HG03159 (cell line): ENCODE measurements around the gene PNPLA6.
A peak's percentile ranks its signal among the peaks of the same experiment; 100 is the strongest.

ENCODE experiments used
- ATAC-seq: cut with Tn5 transposase; IDR thresholded peaks from one replicate; pipeline ENCODE4 v1.9.1; 2021; ENCODE audit warnings: mild to moderate bottlenecking, moderate library complexity; ENCODE audit not compliant: unreplicated experiment

The PNPLA6 gene

DNA sequence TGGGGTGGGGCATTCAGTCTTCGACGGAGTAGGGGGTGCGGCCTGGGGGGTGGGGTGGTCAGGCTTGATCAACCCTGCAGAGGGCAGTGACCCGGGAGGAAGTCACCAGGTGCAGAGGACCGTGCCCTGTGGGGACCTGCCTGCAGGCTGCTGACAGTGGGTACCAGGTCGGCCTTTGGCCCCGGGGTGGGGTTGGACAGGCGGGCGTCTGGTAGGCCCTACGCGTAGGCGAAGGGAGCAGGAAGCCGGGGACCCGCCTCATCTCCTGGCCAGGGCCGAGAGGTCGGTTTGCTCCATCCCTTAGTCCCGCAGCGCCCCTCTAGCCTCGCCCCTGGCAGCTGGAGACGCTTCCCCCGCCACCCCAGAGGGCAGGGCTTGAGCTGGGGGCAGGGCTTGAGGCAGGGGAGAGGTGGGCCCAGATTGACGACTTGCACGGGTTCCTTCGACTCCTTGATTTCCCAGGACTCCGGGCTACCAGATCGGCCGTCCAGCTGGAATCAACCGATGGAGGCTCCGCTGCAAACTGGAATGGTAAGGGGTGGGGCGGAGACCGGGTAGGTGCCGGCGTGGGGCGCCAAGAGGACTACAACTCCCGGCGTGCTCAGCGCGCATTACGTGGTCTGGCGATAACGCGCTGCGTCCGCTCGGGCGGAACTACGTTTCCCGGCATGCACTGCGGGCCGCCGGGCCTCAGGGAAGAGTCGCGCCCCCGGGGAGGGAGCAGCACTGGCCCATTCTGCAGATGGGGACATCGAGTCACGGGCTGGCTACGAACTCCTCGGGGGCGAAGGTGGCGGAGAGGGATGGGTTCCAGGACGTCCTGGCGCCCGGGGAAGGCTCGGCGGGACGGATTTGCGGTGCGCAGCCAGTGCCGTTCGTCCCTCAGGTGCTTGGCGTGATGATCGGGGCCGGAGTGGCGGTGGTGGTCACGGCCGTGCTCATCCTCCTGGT is at the start of gene PNPLA6:
PNPLA6 (plus strand) TSS at position 671 of the 951 bp plus-strand sequence; CDS start at position 743, 72 bp downstream.
- ATAC-seq = peak; percentile 60

DNA sequence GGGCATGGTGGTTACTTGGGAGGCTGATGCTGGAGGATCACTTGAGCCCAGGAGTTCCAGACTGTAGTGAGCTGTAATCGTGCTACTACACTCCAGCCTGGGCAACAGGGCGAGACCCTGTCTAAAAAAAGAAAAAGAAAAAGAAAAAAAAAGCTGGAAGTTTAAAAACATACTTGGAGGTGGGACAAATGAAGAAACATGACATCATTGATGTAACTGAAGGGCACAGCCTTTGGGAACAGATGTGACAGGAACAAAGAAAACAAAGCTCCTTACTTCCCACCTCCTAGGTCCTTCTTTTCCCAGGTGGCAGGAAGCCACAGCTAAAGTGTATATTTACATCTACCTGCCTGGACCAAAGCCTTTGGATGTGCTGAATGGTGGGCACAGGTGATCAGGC is 48.6 kb upstream of the PNPLA6 start:
- no peak for ATAC-seq

DNA sequence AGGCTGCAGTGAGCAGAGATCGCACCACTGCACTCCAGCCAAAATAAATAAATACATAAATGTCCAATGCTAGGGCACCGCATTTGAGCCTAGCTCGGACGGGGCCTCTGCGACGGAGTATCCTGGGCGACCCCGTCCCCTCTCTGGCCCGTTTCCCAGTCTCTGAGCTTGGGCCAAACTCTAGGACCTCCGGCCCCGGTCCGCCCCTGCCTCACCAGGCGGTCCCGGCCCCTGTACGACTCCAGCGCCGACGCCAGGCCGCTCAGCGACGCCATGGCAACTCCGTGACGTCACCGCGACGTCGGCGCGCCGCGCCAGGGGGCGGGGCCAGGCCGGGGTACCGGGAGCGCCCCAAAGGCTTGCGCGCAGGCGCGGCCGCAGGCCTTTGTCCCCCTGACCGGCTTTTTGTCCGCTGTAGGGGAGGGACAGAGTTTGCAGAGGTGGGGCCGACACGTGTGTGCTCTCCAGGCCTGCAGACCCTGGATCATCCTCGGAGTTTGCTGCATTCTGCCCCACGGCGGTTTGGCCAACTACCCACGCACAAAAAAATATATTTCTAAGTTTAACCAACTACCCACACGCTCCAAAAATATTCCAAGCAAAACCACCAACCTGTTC is 46.7 kb upstream of the PNPLA6 start, which contains the start of gene PEX11G:
PEX11G (minus strand) TSS at position 300 of the 618 bp plus-strand sequence; CDS start at position 275, 25 bp downstream.
- no peak for ATAC-seq

DNA sequence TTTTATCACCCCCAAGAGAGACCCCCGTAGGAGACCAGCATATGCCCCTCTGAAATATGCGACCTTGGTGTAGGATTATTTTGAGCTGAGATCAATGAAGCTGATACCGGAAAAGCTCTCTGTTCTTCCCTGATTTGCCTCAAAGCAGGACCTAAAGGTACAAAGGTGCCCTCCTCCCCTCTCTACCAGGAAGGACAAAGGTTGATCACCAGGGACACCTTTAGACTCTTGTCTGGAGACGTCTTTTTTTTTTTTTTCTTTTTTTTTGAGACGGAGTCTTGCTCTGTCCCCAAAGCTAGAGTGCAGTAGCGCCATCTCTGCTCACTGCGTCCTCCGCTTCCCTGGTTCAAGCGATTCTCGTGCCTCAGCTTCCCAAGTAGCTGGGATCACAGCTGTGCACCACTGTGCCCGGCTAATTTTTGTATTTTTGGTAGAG is 45.9 kb upstream of the PNPLA6 start:
- ATAC-seq = no peak

DNA sequence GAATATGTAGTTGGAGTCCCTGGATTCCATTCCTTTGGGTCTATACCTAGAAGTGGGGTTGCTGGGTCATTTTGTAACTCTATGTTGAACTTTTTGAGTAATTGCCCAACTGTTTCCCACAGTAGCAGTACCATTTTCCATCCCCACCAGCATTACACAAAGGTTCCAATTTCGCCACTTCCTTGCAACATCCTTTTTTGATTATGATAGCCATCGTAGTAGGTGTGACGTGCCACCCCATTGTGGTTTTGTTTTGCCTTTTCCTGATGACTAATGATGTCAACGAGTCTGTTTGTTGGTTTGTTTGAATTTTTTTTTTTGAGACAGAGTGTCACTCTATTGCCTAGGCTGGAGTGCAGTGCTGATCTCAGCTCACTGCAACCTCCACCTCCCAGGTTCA is 43.4 kb upstream of the PNPLA6 start:
- ATAC-seq = no peak

DNA sequence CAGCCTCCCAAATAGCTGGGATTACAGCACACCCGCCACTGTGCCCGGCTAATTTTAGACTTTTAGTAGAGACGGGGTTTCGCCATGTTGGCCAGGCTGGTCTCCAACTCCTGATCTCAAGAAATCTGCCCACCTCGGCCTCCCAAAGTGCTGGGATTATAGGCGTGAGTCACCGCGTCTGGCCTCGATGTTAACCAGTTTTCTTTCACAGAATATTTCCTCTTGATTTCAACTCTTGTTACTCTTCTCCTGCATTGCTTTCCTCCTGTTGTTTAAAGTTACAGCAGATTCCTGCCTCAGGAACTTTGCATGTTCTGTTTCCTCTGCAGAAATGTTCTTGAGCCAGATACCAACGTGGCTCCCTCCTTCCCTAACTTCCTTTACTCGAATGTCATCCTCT is 43.0 kb upstream of the PNPLA6 start:
- no peak for ATAC-seq

DNA sequence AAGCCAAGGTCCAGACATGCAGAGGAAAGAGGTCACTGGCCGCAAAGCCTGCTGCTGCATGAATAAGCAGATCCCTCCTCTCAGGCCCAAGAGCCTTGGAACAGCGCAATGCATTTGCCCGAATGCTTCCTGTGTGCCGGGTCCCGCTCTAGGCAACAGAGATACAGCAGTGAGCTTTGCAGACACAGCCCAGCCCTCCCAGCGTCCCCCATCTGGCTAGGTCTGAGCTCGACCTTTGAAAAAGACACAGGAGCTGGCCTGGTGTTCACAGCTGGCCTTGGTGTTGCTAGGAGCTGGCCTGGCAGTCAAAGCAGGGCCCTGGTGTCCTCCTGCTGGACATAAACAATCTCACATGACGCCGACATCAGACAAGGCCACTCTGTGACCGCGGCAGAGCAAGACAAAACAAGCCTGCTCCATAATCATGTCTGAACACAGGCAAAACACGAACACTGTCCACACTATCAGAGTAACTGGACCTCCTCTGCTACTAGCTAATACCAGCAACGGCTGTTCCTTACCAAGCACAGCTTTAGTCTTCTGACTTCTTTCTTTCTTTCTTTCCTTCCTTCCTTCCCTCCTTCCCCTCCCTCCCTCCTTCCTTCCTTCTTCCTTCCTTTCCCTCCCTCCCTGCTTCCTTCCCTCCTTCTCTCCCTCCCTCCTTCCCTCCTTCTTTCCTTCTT is 41.0 kb upstream of the PNPLA6 start:
- ATAC-seq = no peak

DNA sequence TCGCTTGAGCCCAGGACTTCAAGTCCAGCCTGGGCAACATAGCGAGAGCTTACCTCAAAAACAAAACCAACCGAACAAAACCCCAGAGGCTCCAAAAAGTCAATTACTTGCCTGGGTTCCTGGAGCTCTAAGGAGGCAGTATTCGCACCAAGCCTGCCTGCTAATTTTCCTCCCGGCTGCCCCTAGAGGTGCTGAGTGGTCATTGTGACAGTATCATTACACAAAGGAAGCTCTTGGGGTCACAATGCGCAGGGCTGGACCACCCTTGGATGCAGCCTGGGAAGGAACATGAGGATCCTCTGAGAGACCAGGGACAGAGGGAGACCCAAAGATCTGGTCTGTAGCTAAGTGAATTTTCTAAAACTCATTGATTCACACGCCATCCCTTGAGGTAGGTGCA is 38.2 kb upstream of the PNPLA6 start:
- ATAC-seq = no peak

DNA sequence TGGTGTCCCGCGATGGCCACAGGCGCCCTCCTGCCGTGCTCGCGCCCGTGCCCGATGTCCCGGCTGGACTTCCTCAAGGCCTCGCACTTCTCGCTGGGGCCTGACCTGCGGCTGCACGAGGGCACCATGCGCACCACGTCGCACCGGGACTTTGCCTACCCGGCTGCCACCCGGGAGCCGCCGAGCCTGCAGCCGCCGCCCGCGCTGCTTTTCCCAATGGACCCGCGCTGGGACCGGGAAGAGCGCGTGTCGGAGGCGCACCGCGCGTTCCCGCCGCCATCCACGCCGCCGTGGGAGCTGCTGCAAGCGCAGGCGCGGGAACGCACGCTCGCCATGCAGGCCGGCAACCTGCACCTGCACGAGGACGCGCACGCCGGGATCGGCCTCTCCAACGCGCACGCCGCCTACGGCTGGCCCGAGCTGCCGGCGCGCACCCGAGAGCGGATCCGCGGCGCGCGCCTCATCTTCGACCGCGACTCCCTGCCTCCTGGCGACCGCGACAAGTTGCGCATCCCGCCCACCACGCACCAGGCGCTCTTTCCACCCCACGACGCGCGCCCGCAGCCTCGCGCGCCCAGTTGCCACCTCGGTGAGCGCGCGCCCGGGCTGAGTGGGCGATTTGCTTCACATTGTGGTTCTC is 34.6 kb upstream of the PNPLA6 start:
- no peak for ATAC-seq

DNA sequence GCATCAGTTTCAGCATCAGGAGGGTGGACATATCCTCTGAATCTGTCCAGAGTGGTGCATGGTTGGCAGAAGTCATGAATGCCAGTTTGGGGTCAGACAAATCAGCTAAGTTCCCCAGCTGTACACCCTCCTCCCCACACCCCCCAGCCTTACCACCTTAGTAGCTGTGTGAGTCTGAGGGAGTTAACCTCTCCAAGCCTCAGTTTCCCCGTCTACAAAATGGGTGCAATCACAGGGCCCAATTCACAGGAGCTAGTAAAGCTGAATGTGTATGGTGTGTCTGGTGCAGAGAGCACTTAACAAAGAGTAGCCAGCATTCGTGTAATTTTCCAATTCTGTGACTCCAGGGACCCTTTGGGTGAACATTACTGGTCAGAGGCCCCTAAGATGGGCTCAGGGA is 33.0 kb upstream of the PNPLA6 start:
- no peak for ATAC-seq

DNA sequence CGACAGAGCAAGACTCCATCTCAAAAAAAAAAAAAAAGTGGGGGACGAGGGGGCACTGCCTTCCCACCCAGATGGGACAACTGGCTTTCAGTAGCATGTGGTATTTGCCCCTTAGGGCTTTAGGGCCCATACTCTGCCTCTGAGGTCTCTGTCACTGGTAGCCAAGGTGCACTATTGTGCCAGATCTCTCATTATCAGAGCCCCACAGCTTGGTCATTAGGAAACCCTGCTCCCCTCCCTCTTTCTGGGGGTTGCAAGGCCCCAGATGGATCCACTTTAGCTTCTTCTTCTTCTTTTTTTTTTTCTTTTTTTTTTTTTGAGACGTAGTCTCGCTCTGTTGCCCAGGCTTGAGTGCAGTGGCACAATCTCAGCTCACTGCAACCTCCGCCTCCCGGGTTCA is 30.8 kb upstream of the PNPLA6 start:
- no peak for ATAC-seq

DNA sequence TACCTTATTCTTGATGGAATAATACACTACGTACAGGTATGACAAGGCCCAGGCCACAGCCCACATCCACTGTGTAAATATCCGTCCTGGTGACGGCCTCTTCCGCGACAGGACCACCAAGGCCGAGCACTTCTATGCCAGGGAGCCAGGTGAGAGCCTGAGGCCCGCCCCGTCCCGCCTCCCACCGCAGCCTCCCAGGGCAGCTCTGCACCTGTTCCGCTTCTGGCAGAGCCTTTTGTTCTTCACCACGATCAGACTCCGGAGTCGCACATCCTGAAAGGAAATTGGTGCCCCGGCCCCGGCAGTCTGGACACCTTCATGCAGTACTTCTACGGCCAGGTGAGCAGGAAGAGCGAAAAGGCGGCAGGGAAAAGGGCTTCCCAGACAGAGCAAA is 30.2 kb upstream of the PNPLA6 start:
- ATAC-seq = no peak

DNA sequence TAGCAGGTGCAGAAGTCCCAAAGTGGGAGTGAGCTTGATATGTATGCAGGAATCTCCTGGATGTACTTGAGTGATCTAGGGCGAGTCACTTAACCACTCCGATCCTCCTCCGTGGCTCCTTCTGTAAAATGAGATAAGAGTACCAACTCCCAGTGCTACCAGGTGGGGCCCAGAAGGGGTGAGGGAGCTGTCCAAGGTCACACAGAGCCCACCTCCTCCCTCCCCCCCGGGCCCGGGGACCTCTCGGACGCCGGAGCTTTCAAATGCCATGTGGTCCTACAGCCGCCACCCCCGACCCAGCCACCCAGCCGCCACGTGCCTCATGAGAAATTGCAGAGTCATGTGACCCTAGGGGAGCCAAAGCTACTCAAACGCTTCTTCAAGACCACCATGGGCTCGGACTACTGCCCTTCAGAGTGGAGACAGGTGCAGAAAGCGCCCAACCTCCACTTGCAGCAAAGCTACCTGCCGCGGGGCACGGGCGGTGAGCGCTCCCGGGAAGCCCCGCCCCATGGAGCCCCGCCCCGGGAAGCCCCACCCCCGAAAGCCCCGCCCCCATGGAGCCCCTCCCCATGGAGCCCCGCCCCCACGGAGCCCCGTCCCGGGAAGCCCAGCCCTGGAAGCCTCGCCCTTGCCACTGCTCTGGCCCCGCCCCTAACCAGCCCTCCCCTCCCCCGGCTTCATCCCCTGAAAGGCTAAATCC is 29.7 kb upstream of the PNPLA6 start:
- no peak for ATAC-seq

DNA sequence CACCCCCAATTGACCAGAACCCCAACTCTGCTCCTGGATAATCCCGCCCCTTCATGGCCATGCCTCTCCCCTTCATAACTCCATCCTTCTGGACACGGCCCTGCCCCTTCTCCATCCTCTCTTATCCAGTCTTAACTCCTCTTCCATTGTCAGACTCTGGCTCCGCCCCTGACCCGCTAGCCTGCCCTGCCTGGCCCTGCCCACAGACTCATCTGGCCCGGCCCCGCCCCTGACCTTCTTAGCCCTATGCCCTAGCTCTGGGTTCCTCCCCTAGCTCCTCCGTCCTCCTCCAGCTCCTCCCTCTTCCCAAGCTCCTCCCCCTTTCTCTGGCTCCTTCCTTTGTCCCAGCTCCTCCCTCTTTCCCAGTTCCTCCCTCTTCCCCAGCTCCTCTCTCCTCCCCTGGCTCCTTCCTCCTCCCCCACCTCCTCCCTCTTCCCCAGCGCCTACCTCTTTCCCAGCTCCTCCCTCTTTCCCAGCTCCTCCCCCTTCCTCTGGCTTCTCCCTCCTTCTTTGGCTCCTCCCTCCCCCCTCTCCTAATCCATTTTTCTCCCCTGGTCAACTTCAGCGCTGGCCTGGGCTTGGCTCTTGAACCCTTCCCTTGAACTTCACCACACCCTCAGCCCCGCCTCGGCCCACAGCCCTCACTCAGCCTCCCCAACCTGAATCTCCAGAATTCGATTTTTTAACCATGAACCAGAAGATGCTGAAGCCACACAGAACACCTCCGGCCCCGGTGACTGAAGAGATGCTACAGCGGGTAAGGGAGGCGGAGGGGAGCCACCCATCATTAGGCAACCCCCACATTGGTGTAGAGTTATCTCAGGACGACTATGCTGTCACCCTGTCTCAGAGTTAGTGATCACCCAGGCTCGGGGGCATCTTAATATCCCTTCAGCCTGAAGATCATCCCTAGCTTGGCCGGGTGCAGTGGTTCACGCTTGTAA is 28.9 kb upstream of the PNPLA6 start:
- no peak for ATAC-seq

DNA sequence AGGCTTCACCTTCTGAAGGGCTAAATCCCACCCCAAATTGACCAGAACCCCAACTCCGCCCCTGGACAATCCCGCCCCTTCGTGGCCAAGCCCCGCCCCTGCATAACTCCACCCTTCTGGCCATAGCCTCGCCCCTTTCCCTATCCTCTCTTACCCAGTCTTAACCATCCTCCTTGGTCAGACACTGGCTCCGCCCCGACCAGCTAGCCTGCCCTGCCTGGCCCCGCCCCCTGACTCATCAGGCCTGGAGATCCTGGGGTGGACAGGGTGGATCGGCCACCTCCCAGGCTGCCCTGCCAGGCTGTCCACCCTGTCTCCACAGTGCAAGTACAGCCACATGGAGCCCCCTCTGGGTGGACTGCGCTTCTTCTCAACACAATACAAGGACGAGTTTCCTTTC is 27.6 kb upstream of the PNPLA6 start:
- no peak for ATAC-seq

DNA sequence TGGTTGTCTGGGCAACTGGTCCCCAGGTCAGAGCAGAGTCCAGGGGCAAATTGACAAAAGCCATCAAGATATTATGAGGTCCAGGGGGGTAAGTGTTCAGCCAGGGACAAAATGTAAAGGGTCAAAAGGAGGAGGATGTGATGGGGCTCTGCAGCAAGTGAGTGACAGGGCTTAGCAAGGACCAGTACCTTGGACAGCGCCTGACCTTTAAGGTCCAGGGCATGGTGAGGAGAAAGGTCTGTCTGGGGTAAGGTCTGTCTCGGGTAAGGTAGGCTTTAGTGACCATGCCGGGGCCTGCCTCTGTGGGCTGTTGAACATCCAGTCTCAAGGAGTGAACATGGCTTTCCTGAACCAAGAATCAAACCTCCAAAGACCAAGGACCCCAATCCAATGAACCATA is 25.9 kb upstream of the PNPLA6 start:
- ATAC-seq = no peak

DNA sequence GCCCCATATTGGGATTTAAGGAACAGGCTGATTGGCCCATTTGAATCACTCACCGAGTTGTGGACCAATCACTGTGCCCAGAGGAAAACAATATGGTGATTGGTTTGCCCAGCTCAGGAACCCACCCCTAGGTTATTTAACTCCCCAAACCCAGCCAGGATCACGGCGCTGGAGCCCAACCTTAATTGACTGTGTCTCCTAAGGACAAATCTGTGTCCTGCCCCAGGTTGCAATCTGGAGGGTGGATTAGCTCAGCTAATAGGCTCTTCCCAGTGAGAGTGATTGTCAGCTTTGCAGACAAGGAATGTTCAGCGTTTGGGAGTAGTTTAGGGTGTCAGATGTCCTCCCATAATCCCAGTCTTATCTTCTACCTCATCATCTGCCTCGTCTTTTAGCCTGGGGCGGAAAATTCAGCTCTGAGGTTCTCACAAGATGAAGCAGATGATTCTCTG is 23.1 kb upstream of the PNPLA6 start:
- no peak for ATAC-seq

DNA sequence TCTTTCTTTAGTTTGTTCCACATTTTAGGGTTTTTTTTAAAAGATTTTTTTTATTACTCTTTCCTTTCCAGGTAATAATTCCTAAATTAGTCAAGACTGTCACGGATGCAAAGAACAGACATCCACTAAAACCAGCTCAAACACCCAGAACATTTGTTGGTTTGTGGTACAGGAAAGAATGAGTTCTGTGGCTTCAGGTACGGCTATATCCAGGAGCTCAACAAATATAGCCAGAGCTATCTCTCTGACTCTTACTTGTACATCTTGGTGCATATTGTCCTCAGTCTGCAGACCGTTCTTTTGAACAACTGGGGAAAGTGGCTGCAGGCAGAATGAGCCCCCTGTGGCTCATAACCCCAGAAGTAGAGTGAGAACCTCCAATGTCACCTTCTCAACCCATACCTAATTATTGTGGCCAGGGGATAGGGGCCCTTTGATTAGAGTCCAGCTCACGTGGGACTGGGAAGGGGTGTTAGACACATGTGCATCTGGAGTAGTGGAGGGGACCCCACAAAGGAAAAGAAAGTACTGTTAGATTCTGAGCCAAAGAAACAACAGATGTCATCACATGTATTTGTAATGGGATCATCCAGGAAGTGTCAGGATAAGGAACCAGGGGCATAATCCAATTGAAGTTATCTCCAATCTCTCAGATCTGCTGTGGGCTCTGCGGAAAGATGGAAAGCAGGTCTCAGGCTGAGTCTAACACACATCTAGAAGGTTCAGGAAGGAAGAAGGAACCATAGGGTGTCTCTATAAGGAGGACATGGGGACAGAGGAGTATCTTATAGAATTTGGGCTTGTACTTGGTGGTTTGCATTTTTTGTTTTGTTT is 21.5 kb upstream of the PNPLA6 start:
- ATAC-seq = no peak
